GDM1 (cell line): ENCODE results near the gene SNX27.
"Not testable (repeated sequence)": the region's sequence is repeated elsewhere in the genome, so short reads cannot be mapped to it uniquely, and the experiment has no call there.

Experiments
- DNase-seq: peaks from one replicate; lab custom pipeline; 2025; lab: John Stamatoyannopoulos, UW

SNX27 gene

DNA sequence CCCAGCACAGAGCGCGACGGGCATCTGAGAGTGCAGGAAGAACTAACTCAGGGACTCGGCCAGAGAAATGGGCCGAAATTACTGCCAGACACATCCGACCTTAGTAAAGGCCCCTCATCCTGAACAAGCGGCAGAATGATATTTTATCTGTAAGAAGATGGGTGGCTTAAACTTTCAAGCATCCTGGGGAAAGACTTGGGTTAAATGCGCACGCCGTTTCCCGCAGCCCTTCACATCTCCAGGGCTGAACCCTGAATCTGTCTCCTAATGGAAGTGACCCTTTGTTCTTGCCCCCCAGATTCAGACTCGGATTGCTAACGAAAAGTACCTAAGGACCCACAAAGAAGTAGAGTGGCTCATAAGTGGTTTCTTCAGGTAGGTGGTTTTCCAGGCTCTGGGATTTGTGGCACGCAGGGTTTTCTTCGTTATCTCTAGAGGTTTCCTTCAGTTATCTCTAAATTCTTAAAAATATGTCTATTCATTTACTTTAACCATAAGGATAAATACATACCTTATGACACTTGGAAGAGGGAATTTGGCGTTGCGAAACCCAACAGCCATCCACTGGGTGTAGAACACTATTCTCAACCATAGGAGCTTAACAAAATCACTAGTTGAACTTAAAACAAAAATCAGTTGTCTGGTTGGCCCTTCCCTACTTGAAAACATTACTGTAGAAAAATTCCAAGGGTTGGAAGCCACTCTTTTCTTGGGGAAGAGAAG is 110.1 kb downstream of the SNX27 start:
- no peak for DNase-seq

DNA sequence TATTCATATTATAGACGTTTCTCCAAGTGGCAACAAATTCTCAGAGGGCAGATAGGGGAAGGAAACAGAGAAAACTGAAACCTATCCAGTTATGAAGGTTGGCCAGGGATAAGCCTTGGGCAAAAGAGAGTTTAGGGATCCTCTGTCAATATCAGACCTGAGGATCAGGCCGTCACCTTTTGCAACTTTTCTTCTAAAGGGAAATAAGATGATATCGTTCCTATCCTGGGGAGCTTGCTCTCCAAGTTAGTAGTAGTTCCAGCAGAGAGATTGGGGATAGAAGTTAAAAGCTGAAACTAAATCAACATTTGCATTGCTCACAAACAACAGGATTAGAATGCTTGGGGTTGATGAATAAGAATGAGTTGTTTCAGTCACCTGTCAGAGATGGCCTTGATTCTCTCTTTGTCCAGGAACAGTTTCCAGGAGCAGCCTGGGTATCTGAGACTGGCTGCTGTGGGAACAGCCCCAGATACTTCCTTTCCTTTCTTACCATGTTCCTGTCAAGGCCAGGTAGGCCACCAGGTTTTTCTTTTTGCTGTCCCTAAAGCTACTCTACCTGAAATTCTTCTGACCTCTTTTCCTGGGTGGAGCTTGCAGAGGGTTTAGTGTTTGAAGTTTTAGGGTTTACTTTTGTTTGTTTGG is 112.0 kb downstream of the SNX27 start:
- DNase-seq: no peak

GRCh38 chr1:151728151-151729054 is 116.6 kb downstream of the SNX27 start:
- DNase-seq: no peak

GRCh38 chr1:151729157-151729965 is 117.5 kb downstream of the SNX27 start:
- DNase-seq: no peak

DNA sequence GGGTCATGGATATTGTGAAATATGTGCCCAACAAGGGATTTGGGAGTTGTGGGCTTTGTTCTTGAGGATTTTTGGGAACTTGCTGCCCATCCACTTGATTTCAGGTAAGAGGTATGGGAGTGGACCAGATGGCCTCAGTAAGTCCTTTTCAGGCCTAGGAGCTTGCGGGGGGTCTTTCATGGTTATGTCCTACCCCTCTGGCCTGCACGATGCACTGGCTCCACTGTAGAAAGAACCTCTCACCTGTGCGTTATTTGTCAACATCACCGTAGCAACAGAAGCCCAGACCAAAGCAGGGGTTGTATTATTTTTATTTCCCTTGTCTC is 118.1 kb downstream of the SNX27 start:
- no peak for DNase-seq

GRCh38 chr1:151733126-151733525 is 121.3 kb downstream of the SNX27 start:
- DNase-seq: no peak

DNA sequence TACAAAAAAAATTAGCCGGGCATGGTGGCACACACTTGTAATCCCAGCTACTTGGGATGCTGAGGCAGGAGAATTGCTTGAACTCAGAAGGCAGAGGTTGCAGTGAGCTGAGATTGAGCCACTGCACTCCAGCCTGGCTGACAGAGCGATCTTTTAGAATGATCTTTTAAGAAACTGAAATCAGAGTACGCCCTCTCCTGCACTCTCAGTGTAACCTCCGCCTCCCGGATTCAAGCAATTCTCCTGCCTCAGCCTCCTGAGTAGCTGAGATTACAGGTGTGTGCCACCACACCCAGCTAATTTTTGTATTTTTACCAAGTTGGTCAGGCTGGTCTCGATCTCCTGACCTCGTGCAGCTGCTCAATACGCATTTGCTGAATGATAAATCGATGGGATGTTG is 122.1 kb downstream of the SNX27 start:
- DNase-seq: not testable (repeated sequence)

DNA sequence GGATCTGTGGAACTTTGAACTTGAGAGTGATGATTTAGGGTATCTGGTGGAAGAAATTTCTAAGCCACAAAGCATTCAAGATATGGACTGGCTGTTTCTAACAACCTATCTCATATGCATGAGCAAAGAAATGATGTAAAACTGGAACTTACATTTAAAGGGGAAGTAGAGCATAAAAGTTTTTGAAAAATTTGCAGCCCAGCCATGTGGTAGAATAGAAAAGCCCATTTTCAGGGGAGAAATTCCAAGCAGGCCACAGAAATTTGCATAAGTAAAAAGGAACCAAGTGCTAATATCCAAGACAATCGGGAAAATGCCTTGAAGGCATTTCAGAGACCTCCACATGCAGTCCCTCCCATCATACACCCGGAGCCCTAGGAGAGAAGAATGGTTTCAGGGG is 125.2 kb downstream of the SNX27 start:
- no peak for DNase-seq

- DNase-seq: no peak
Measured at GRCh38 chr1:151737479-151737878, 125.6 kb downstream of the SNX27 start.

- no peak for DNase-seq
Measured at GRCh38 chr1:151739590-151740355, 127.9 kb downstream of the SNX27 start.

- no peak for DNase-seq
Measured at GRCh38 chr1:151741516-151741915, 129.7 kb downstream of the SNX27 start.
